Dedifferentiated amniotic fluid mesenchymal stem cell (primary cell): ENCODE data around the gene OR8D2.
"Not testable (repeated sequence)": the region's sequence is repeated elsewhere in the genome, so short reads cannot be mapped to it uniquely, and the experiment has no call there.

Source experiments
- DNase-seq: peaks from one replicate; pipeline ENCODE4 v3.0.0-alpha.2; 2016; ENCODE audit errors: extremely low spot score

Gene OR8D2

DNA sequence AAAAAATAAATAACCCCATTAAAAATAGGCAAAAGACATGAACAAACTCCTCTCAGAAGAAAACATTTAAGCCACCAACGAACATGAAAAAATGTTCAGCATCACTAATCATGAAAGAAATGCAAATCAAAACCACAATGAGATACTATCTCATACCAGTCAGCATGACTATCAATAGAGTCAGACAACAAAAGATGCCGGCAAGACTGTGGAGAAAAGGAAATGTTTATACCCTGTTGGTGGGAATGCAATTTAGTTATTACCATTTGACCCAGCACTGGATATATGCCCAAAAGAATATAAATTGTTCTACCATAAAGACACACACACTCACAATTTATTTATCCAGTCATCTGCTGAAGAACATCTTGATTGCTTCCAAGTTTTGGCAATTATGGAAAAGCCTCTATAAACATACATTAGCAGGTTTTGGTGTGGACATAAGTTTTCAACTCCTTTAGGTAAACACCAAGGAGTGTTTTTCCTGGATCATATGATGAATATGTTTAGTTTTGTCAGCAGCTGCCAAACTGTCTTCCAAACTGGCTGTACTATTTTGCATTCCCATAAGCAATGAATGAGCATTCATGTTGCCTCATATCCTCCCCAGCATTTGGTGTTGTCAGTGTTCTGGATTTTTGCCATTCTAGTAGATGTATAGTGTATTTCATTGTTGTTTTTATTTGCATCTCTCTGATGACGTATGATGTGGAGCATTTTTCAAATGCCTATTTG is 34.2 kb downstream of the OR8D2 start:
- no peak for DNase-seq

GRCh38 chr11:124278261-124278660 is 41.7 kb downstream of the OR8D2 start:
- no peak for DNase-seq

DNA sequence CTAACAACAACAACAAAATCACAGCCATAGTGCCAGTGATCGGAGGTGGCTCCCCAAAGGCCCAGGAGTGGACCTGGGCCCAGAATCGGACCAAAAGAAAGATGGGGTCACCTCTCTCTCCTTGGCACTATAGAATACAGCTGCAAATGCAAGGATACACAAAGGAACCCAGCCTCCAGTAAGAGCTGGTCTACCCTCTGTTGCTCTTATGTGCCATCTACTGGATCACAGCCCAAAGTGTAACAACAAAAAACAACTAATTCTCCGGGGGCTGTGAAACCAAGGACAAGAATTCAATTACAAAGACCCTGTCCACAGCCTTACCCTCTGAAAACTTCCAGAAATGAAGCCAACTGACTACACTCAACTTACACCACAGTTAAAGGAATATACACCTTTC is 42.2 kb downstream of the OR8D2 start:
- no peak for DNase-seq

DNA sequence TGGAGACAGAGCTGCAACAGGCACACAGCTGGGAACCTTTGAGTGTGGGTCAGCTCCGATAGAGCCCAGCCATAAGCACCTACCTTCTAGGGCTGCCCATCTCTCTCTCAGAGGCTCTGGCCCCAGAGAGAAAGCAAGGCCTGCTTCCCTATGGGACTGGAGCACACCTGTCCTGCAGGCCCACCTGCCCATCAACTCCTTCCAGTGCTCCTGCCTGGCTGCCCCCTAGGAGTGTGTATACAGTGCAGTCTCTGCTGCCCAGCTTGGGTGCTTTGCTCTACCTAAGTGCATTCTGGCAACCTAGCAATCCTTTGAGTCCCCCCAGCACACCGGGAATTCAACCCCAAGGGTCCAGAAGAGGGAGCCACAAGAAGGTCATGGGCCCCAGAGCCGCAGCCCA is 42.8 kb downstream of the OR8D2 start:
- DNase-seq: no peak

DNA sequence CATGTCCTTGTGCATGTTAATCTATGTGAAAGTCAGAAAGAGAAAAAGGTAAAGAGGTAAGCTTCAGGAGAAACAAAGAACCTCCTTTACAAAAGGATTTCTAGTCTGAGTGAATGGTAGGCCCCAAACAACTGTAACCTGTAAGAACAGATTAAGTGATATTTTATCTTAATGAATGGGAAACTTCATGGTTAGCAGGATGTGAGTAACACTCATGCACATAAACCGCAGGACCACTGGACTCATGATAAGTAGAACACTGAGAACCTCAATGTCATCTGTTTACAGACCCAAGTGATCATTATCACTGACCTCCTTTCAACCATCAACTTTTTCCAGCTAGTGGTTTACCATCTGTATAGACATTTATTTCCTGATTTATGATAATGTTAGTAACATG is 43.9 kb downstream of the OR8D2 start:
- DNase-seq: no peak

- no peak for DNase-seq
Measured at GRCh38 chr11:124274000-124274399, 46.0 kb downstream of the OR8D2 start.

DNA sequence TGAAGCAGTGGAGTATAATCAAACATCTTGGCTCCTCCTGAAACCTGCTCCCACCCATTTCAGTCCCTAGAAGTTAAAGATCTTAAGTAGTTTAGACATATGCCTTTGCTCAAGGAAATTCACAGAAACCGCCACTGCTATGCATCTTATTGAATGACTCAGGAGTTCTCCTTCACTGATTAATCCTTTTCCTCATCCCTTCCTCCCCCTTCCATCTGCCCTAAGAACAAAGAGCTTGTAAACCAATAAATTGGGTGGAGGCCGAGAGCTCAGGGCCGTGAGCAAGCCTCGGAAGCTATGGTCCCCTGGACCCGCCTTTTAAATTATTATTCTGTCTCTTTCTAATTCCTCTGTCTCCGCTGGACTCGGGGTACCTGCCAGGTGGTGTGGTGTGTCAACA is 49.1 kb downstream of the OR8D2 start:
- DNase-seq: not testable (repeated sequence)
